Inflammatory macrophage (primary cell): Measurements from ENCODE around the gene RAC3.

Source experiments
- DNase-seq, 2 donors: peaks; one replicate each; pipeline ENCODE4 v3.0.0-alpha.2; 2020 to 2022

RAC3 gene

DNA sequence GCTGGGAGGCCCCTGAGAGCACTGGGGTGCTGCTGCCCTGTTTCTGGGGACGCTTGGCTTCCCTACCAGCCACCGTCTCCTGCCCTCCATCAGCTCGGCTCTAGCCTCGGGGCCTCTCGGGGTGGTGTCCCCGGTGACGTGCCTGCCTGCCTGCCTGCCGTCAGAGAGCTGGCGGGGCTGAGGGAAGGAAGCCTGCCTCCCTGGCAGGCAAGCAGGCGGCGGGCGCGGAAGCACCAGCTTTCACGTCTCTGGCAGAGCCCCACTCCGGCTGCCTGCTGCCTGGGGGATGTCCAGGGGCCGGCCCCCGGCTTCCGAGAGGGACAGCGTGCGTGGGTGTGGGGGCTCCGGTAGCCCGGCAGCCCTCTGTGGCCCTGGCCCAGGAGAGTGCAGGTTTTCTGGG is 18.1 kb upstream of the RAC3 start:
- DNase-seq, result no peak

DNA sequence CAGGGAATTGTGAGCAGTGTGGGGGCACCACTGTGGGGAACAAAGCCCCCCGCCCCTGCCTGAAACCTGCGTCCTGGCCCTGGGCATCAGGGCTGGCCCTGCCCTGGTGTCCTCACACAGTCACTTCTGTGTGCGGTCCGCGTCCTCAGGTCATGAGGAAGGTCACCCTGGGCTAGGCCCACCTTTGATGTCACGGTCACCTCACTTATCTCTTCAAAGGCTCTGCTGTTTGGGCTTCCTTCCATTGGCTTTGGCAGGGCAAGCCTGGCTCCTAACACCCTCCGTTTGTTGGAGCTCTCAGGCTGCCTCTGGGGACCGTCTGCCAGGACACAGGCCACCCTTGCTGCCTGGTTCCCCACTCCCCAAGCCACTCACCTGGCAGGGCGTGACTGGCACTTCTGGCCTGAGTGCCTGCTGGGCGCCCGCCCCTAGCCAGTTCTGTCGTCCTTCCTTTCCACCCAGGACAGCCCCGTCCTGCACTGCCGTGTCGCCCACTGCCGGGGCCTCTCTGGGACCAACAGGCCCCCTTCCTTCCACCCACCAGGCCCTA is 17.6 kb upstream of the RAC3 start:
- no peak for DNase-seq

DNA sequence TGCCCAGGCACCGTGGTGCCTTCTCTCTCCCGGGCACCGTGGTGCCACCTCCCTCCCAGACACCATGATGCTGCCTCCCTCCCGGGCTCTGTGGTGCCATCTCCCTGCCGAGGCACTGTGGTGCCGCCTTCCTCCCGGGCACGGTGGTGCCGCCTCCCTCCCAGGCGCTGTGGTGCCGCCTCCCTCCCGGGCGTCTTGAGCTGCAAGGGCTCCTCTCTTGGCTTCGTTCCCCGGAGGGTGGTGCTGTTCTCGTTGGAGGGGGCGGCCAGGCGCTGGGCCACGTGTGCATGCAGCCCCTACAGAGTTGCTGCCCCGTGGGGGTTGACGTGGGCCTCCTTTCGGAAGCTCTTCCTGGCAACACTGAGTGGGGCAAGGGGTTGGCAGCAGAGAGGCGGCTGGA is 17.0 kb upstream of the RAC3 start:
- no peak for DNase-seq

DNA sequence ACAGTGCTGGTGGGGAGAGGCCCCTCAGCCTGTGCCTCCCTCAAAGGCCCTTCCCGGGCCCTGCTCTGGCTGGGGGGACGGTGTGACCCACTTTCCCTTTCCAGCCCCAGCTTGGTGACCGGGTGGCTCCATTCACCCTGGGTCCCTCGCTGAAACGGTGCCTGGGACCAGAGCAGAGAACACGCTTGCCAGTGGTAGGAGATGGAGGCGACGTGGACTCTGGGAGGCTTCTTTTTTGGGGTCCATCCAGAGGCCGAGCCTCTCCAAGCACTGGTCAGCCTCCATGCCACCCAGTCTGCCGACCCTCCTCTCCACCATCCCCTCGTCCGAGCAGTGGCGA is 16.5 kb upstream of the RAC3 start:
- DNase-seq, result no peak

DNA sequence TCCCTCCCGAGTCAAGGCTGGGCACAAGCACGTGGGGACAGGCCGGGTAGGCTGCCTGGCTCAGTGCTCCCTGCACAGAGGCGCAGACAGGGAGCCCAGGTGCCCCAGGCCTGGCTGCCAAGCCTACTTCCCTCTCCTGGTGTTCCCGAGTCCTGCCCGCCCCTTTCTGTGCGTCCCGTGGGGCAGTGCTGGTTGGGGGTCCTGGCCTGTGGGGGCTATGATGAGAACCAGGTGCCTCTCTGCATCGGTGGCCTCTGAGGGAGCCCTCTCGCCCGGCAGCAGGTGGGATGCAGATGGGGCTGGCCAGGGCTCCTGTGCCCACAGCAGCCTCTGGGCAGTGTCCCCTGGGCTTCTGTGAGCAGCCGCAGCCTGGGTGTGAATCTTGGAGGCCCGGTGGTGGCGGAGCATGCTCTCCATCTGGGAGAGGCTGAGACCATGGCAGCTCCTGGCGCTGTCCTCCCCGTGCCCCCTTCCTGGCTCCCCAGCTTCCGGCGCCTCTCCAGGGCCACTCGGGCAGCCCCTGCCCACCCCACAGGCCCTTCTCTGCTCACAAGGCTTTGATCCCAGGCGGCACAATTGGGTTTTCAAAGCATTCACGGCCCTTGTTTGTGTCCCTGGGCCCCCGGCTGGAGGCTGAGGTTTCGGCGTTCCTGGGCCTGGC is 16.0 kb upstream of the RAC3 start:
- DNase-seq, result no peak

DNA sequence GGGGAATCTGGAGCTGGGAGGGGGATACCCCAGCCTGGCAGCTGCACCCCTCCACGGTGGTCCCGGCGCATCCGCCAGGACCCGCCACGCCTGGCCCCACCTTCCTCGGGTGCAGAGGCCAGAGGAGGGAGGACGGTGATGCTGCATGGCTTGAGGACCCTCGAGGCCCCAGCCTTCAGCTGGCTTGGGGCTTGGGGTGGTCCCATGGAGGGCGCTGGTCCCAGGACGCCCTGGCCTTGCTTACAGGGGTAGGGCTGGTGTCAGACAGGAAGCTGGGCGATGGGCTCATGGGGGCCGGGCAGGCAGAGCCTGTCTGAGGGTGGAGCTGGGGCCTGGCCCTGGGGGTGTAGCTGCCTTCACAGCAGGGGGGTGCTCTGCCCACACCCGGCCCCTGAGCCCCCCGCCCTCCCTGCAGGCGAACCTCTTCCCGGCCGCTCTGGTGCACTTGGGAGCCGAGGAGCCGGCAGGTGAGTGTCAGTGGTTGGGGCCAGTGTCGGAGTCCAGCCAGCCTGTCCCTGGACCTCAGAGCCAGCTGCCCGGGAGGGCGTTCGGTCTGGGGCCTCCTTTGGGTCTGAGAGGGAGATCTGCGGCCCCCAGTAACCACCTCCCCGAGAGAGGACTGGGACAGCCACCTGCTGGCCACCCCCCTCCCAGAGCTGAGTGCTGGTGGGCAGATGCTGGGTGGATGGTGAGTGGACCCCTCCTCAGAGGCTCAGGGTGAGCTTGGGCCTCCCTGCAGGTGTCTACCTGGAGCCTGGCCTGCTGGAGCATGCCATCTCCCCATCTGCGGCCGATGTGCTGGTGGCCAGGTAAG is 15.2 kb upstream of the RAC3 start:
- DNase-seq, result no peak

DNA sequence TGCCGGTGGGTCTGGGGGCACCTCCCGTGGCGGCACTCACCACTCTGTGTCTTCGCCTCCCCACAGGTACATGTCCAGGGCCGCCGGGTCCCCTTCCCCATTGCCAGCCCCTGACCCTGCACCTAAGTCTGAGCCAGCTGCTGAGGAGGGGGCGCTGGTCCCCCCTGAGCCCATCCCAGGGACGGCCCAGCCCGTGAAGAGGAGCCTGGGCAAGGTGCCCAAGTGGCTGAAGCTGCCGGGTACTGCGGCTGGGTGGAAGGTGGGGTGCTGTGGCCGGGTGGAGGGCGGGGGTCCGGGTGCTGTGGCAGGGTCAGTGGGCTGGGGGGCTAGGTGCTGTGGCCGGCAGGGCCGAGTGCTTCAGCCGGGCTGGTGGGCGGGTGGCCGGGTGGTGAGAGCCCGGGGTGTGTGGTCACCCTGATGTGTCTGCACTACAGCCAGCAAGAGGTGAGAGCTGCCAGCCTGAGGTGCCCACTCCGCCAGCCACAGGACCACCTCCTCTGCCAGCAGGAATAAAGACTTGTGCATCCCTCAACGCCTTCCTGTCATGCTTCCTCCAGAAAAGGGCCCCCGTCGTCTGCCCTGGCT is 14.5 kb upstream of the RAC3 start:
- no peak for DNase-seq

DNA sequence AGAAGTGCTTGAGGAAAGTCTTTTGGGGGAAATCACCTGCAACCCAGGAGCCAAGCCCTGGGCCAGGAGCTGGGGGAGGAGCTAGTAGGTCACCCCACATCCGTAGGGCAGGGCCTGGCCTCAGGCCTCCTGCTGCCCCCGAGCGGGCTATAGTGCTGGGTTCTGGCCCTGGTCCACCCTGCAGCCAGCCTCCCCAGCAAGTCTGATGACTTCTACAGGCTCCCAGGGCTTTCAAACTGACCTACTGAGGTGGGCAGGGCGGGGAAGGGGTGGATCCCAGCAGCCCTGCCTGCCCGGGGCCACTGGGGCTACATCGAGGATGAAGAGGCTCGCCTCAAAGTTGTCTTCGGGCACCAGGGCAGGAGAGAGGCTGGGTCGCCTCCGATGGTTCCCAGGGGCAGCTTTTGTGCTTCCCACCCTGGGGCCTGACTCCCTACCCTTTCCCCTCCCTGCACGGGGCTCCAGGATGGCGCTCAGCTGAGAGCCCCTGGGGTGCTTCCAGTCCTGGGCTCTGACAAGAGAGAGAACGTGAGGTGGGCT is 13.8 kb upstream of the RAC3 start:
- no peak for DNase-seq

DNA sequence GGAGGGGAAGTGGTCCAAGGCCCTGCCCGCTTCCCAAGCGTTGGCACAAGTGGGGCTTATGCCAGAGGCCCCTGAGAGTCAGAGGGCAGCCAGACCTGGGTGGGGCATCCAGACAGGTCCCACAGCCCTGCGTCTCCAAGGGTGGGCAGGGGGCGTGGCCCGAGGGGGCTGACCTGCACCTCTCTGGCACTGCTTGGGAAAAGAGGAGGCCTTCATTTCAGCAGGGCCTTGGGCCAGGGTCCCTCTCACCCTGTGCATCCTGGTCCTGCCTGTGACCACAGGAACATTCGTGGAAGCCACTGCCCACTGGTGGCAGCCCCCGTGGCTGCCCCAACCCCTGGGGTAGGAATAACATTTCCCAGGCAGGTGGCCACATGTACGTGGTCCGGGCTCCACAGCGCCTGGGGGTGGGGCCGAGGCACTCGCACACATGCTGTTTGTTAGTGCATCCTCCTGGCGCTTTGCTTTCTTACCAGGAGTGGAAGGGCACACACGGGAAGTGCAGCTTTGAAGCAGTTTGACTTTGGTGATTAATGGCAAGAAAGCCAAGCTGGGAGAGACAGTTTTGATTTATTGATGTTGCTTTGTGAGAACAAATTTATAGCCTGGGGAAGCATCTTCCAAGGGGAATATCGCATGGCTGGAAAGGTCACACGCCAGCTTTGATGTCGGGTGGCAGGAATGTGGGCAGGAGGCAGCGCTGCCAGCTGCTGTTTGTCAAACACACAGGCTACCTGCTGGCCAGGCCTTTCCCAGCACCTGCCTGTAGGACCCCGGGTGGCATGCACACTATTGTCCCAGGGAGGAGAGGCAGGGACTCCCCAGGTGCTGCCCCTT is 13.1 kb upstream of the RAC3 start:
- DNase-seq, result no peak

DNA sequence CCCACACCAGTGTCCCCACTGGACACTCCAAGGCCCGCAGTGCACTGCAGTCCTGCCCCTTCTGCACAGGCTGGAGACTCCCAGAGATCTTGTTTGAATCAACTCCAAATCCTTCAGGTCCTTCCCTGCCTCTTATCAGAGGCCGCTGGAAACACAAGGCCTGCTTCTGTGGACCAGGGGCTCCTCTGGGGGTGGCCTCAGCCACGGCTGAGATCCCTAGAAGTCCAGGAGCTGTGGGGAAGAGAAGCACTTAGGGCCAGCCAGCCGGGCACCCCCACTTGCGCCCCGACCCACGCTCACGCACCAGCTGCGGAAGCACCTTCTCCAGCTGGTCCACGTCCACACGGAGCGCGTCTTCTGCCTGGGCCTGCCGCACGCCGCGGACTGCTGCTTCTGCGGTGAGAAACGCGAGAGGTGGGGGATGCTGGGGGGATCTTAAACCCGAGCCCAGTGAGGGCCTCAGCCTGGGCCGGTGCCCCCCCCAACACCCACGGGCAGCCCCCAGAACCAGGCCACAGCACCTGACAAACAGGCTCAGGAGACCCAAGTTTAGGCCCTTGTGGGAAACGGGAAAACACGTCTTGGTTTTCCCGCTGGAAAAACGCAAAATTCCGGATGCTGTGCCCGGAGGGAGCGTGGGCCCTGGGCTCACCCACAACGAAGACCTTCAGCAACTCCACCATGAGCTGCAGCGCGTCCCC is 12.3 kb upstream of the RAC3 start:
- DNase-seq, result no peak

DNA sequence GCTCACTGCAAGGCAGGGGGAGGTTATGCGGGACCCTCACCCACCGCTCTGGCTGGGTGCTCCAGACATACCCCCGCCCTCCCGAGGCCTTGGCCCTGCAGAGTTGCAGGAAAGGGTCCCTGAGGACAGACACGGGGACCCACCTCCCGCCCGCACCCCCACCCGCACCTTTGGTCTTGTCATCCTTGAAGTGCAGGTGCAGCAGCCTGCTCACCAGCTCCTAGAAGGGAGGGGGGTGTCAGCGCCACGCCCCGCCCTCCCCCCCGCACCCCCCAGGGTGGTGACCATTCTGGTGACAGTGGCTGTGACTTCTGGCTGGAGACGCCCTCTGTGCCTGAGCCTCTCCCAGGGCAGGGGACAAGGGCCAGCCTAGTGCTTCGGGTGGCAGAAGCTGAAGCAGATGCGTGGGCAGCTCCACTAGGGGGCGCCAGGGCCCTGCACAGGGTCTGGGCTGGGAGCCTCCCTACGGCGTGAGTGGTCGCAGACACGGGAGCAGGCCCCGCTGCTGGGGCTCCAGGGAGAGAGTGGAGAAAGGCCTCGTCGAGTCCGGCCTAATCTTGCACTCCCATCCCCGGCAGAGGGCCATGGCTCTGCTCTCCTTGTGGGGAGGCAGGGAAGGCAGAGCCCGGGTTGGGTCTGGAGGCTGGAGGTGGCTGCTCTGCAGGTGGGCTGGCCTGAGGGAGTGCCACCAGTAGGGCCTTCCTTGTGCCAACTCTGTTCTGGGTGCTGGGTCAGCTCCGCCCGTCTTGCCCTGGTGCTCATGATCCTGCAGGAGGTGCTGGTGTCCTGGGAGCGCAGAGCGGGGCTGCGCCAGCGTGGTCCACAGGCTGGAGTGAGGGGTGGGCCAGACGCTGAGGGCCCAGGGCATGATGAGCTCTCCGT is 11.5 kb upstream of the RAC3 start:
- DNase-seq, result peak; percentile 55 to 66

DNA sequence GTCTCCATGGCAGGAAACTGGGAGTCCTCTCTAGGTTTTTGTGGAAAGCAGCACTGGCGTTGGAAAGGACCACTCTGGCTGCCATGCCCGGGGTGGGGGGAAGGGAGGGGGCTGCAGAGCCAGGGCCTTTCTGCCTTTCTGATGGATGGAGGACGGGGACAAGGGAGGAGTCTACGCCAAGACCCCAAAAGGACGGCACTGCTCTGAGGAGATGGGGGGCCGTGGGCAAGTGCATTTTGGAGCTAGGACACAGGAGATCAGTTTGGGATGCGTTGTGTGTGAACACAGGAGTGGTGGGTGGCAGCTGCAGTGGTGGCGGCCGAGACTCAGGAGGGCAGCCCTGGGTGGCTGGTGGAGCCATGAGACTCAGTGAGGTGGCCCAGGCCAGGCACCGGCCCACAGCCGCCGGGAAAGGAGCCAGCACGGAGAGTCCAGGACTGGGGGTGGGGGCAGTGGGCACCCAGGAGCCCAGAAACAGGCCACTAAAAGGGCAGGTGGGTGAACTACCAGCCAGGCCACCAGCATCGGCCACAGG is 10.8 kb upstream of the RAC3 start:
- no peak for DNase-seq

DNA sequence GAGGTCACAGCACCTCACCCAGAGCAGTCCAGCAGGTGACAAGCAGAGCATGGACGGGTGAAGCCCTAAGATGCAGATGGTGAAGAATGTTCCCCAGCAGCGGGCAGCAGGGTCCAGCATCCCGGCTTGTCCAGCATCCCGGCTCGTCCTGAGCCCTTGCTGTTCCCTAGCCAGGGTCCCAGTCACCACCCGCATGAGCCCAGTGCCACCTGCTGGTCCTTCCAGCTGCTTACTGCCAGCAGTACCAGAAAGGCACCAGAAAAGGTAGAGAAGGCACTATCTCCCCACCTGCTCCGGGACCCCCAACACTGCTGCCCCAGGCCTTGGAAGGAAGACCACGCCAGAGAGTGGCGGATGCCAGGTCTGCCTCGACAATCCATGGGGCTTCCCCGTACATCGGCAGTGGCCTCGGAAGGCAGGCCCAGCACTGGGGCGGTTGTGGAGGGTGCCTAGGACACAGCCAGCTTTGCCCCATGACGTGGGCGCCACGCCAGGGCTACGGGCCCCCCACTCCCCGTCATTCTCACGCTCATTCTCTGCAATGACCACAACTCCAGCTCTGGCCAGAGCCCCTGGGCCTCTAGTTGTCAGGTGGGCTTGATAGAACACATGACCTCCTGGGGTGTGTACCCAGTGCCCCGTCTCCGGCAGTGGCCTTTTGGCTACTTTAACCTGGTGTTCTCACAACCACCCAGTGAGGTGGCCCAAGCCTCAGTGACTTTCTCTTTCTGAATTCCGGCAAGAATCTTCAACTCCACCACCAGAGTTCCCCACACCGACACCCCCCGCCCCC is 10.2 kb upstream of the RAC3 start:
- DNase-seq, result peak; percentile 62 to 71

DNA sequence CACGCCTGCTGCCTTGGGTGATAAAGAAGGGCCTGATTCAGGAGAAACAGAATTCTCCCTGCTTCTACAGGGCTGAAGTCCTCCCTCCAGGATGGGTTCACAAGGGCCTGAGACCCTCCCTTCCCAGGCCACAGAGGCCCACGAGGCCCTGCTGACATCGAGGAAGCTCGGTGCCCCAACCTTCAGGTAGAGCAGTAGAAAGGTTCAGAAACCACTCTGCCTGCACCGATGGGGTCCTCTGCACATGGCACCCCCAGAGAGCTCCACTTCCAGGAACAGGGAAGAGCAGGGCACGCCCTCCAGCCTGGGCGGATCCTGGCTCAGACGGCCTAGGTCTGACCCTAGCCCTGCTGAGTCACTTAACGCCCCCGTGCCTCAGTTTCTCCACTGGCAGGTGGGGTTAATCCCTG is 9.6 kb upstream of the RAC3 start:
- DNase-seq, result no peak

DNA sequence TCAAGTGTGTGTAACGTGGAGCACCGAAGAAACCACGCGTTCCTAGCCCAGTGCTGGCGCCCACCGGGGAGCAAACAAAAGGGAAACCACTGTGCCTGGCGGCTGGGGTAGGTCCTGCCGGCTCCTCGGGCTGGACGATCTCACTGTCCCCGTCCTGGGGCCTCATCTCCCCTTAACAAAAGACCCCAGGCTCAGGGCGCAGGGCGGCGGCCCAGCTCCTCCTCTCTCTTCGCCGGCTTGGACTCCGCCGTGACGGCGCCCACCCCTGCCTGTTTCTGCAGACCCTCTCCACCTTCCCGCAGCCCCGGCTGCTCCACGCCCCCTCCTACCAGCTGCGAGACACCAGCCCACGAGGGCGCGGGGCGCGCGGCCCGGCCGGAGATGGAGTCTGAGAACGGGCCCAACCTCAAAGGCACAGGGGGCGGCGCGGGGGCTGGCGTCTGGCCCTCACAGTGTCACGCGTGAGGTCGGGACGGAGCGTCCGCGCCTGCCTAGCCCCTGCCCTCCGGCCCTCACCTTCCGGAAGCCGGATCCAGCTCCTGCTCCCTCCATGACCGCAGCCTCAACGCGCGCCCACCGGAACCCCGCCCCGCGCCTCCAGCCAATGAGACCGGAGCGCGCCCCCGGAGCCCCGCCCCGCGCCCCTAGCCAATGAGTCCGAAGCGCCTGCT is 9.0 kb upstream of the RAC3 start, which contains the start of gene CENPX:
Gene CENPX (minus strand): TSS at position 569 of the 671 bp plus-strand sequence. CDS start 17 bp downstream, at position 552.
- no peak for DNase-seq

DNA sequence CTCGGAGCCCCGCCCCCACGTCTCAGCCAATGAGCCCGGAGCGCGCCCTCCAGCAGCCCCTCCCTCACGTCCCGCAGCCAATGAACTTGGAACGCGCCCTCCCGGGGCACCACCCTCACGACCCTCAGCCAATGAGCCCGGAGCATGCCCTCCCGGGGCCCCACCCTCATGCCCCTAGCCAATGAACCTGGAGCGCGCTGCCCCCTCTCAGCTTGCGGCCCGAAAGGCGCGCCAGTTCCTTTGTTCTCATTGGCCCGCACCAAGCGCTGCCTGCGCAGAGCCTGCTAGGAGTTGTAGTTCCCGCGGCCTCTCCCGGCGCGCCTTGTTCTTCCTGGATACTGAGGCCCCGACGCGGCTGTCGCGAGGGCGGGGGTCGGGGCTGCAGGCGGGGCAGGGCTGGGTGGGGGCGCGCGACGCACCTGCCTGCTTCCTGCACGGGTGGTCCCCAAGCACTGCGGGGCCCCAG is 8.5 kb upstream of the RAC3 start, which contains the start of gene LRRC45:
Gene LRRC45 (plus strand): TSS at position 325 of the 466 bp plus-strand sequence. CDS start 339 bp downstream, outside the sequence.
- DNase-seq, result peak; percentile 99

DNA sequence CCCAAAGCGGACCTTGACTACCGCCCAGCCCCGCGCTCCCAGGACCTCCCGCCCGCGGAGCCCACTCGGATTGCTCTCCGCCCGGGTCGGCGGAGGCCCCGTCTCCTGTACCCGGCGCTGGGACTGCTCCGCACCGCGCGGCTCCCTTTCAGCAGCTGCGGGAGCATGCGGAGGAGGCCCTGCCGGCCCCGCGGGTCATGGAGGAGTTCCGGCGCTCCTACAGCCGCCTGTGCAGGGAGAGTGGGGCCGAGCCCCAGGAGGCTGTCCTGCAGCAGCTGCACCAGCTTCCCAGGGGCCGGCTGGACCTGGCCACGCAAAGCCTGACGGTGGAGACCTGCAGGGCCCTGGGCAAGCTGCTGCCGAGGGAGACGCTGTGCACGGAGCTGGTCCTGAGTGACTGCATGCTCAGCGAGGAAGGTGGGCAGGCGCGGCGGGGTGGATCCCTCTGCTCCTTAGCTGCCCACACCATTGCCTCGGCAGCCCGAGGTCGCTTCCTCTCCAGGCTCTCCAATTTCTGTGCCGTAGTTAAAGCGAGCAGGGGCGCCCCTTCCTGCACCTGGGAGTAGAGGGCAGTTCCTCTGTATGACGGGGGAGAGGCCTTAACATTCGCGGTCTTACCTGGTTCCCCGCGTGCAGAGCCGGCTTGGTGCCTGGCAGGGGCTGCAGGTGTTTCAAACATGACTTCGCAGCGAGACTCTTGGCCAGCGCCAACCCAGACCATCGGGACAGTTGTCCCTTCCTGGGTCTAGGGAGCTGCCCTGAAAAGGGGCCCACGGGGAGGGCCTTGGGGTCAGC is 7.8 kb upstream of the RAC3 start:
- peak; percentile 21 to 70 for DNase-seq

DNA sequence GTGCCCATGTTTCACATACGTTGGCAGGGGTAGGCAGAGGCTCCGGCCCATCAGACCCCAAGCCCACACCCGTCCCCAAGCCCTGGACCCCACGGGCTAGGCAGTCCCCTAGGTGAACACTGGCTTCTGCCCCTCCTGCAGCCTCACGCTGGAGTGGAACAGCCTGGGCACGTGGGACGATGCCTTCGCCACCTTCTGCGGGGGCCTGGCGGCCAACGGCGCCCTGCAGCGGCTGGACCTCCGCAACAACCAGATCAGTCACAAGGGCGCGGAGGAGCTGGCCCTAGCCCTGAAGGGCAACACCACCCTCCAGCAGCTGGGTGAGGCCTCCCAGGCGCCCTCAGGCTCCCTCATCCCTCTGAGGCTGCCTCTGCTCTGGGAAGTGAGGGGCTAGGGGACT is 6.6 kb upstream of the RAC3 start:
- DNase-seq, result no peak
